Mammary epithelial cell (primary cell): Measurements from ENCODE around the gene P4HTM.

Experiments used
- CTCF ChIP-seq, 2 donors: IDR thresholded peaks in 1 of 2; conservative IDR thresholded peaks in 1 of 2; 2 replicates each; pipeline ENCODE4 v1.5.1; 2011 to 2012; ENCODE audit warnings: inconsistent platforms in 2 of 2, low read length in 2 of 2, mild to moderate bottlenecking in 2 of 2, control low read depth in 1 of 2, low read depth in 1 of 2; ENCODE audit not compliant: insufficient read depth in 1 of 2; ENCODE audit errors: extremely low read depth in 1 of 2
- EZH2 ChIP-seq: IDR thresholded peaks from 2 replicates; pipeline ENCODE4 v1.6.1; 2012; ENCODE audit warnings: low read length, inconsistent platforms, borderline replicate concordance

- TF ChIP-seq CTCF (conservative IDR thresholded peaks at IDR 0.05 in 1 of 2, IDR thresholded peaks at IDR 0.05 in 1 of 2; ENCODE audit: extremely low read depth in 1 of 2, insufficient read depth in 1 of 2, low read depth in 1 of 2, low read length in 2 of 2) (no peak), EZH2 (no peak)
Observed at GRCh38 chr3:49030321-49030720, 40.3 kb downstream of the P4HTM start.
